Measurements from ENCODE around the gene ATG16L1. TPM values are rescaled to one million over a fixed set of nuclear protein-coding genes. Genes with fewer than 3 reads are reported as not detected.

The ATG16L1 gene
- total and polyA plus RNA-seq, 10 of the 15 experiments (the other 5 are each of a cell fraction or from before 2014, with no cell fraction given): 5.2 to 26.6 (median 15.6) TPM

GRCh38 chr2:233287871-233288270 lies 36.4 kb downstream of the ATG16L1 start (continued):
- TF ChIP-seq, protein P1, sequence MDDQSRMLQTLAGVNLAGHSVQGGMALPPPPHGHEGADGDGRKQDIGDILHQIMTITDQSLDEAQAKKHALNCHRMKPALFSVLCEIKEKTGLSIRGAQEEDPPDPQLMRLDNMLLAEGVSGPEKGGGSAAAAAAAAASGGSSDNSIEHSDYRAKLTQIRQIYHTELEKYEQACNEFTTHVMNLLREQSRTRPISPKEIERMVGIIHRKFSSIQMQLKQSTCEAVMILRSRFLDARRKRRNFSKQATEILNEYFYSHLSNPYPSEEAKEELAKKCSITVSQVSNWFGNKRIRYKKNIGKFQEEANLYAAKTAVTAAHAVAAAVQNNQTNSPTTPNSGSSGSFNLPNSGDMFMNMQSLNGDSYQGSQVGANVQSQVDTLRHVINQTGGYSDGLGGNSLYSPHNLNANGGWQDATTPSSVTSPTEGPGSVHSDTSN (IDR thresholded peaks at IDR 0.05; ENCODE audit: insufficient replicate concordance, low read depth, low read length): no peak

DNA sequence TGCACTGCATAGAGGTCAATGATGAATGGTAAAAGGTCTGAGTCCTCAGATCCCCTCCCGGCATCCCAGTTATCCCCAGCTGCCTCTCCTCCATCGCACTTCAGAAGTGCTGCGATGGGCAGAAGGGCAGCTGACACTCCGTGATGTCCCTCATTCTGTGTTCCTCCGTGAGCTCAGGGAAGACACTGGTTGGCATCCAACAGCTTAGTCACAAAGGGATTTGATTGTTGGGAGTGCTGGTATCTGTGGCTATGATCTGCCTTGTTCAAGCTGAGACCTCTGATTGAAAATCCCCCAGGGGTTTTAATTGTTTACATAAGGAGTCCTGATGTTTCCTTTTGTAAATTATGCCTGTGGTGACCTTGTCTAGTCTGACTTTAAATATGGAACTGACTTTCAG lies 37.2 kb downstream of the ATG16L1 start:
- POLR2A ChIA-PET: no interaction called here
- 98% methylated on average over 5 of the region's 5 CpGs for WGBS (ENCODE audit: insufficient coverage, insufficient replicate concordance, low lambda C conversion rate, missing lambda C conversion rate)
- intact Hi-C loops (cut with micrococcal nuclease; ENCODE audit: unreplicated experiment): no loop called here
- H3K4me3 ChIP-seq: no peak overlapping the region
- H3K4me2 ChIP-seq (ENCODE audit: control insufficient read depth, insufficient read depth): no peak overlapping the region
- CTCF ChIA-PET: interaction anchor here (1.3 kb wide), 1 partner anchor 155 kb away, joined by 3 read pairs; no protein-coding TSS in a partner anchor
- FAIRE-seq (no peak), ATAC-seq (no peak), DNase-seq (ENCODE audit: low read depth, low spot score) (no peak)
- H3K9ac ChIP-seq (ENCODE audit: control insufficient read depth, insufficient read depth, low read length): no peak overlapping the region
- no TSS peak for BruUV-seq (replicated peaks)
- no peaks in the 10 kb centered on the region for H4K20me1 ChIP-seq (ENCODE audit: control insufficient read depth, insufficient read depth)
- H2AFZ ChIP-seq (ENCODE audit: control insufficient read depth, low read depth, low read length): no peak overlapping the region
- H3K27ac ChIP-seq (ENCODE audit: control insufficient read depth, insufficient read depth): no peak overlapping the region
- RAD21 ChIA-PET (ENCODE audit: unreplicated experiment): interaction anchor here (0.9 kb wide), 1 partner anchor 103 kb away, joined by 3 read pairs; no protein-coding TSS in a partner anchor
- no peaks in the 10 kb centered on the region for H3K27me3 ChIP-seq (replicated peaks in 1 of 2; ENCODE audit: control insufficient read depth in 2 of 2, insufficient read depth in 2 of 2, low read length in 1 of 2)
- no peaks in the 10 kb centered on the region for H3K9me3 ChIP-seq (replicated peaks; ENCODE audit: control insufficient read depth, insufficient read depth, low read length)
- SMC1A ChIA-PET (ENCODE audit: uncharacterized antibody, unreplicated experiment): no interaction called here
- H3K79me2 ChIP-seq (ENCODE audit: control insufficient read depth, insufficient read depth, low read length): no peaks in the 10 kb centered on the region
- peaks cover 42 to 50% of the 10 kb centered on the region in 2 experiments for H3K36me3 ChIP-seq (ENCODE audit: control insufficient read depth in 2 of 2, insufficient read depth in 2 of 2, low read length in 1 of 2)
- H3K4me1 ChIP-seq (ENCODE audit: control insufficient read depth, insufficient read depth, low read length): no peaks in the 10 kb centered on the region
- in situ Hi-C loops (cut with MboI): no loop called here
- TF ChIP-seq ETV6 (conservative IDR thresholded peaks at IDR 0.05 in 1 of 2, IDR thresholded peaks at IDR 0.05 in 1 of 2; ENCODE audit: borderline replicate concordance in 1 of 2, low read depth in 1 of 2): no peak
- TF ChIP-seq, protein P2, sequence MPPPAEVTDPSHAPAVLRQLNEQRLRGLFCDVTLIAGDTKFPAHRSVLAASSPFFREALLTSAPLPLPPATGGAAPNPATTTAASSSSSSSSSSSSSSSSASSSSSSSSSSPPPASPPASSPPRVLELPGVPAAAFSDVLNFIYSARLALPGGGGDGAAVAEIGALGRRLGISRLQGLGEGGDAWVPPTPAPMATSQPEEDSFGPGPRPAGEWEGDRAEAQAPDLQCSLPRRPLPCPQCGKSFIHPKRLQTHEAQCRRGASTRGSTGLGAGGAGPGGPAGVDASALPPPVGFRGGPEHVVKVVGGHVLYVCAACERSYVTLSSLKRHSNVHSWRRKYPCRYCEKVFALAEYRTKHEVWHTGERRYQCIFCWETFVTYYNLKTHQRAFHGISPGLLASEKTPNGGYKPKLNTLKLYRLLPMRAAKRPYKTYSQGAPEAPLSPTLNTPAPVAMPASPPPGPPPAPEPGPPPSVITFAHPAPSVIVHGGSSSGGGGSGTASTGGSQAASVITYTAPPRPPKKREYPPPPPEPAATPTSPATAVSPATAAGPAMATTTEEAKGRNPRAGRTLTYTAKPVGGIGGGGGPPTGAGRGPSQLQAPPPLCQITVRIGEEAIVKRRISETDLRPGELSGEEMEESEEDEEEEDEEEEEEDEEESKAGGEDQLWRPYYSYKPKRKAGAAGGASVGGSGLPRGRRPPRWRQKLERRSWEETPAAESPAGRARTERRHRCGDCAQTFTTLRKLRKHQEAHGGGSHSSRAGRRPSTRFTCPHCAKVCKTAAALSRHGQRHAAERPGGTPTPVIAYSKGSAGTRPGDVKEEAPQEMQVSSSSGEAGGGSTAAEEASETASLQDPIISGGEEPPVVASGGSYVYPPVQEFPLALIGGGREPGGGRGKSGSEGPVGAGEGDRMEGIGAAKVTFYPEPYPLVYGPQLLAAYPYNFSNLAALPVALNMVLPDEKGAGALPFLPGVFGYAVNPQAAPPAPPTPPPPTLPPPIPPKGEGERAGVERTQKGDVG (CRISPR knock-in tag; IDR thresholded peaks at IDR 0.05): no peak
- TF ChIP-seq POLR2A (IDR thresholded peaks at IDR 0.05; ENCODE audit: low read depth, low read length): no peak
- no peak for TF ChIP-seq STAT3 (IDR thresholded peaks at IDR 0.05; ENCODE audit: low read depth, low read length)
- no peak for TF ChIP-seq USF1 (IDR thresholded peaks at IDR 0.05; ENCODE audit: borderline replicate concordance, extremely low read length, insufficient read depth, low read depth, low read length)
- no peak for TF ChIP-seq SP1 (IDR thresholded peaks at IDR 0.05; ENCODE audit: low read depth, low read length)
- TF ChIP-seq RELB (IDR thresholded peaks at IDR 0.05; ENCODE audit: low read depth): no peak
- no peak for TF ChIP-seq ATF7 (IDR thresholded peaks at IDR 0.05; ENCODE audit: low read depth)
- no peak for TF ChIP-seq CREM (IDR thresholded peaks at IDR 0.05; ENCODE audit: low read depth)
- no peak for TF ChIP-seq KLF5 (IDR thresholded peaks at IDR 0.05; ENCODE audit: partially characterized antibody)
- no peak for TF ChIP-seq SIX5 (IDR thresholded peaks at IDR 0.05; ENCODE audit: low read depth, low read length, severe bottlenecking)
